GM12892 (cell line): Measurements from ENCODE around the gene DTNB.

ENCODE experiments used
- POLR2A ChIP-seq: IDR thresholded peaks from 2 replicates; pipeline ENCODE4 v1.6.1; 2011; ENCODE audit warnings: low read depth, low read length, control low read depth
- POLR2AphosphoS5 ChIP-seq: IDR thresholded peaks from 2 replicates; pipeline ENCODE4 v1.6.1; 2011; ENCODE audit warnings: low read depth, low read length, control low read depth

- TF ChIP-seq POLR2A (no peak), POLR2AphosphoS5 (no peak)
Observed at GRCh38 chr2:25354116-25354515, 319.3 kb downstream of the DTNB start.
